GM12878 (cell line): ENCODE measurements around the gene SNRPD2. TPM values are rescaled to one million over a fixed set of nuclear protein-coding genes. Genes with fewer than 3 reads are reported as not detected.

ENCODE experiments used
- ATAC-seq: fragments of 200-7000 bp; cut with Tn5 transposase; 3 replicates; pipeline ENCODE4 v1.9.1; 2020; ENCODE audit warnings: mild to moderate bottlenecking, moderate library complexity
- BruUV-seq: library from RNA; stranded (reverse); fragments of 400-500 nt; replicated peaks from 2 replicates; lab custom pipeline; 2021; lab: Mats Ljungman, UMichigan
- CTCF ChIA-PET: fragments of 300-600 bp; sonication (Branson Sonifier 250); formaldehyde crosslinking; extraction: SDS; loops from one replicate; lab custom pipeline; 2021; ENCODE audit warnings: inconsistent platforms; lab: Yijun Ruan, JAX
- POLR2A ChIA-PET: fragments of 350-600 bp; formaldehyde crosslinking; extraction: SDS; loops from one replicate; lab custom pipeline; 2021; ENCODE audit warnings: inconsistent platforms; lab: Charles Lee
- RAD21 ChIA-PET: fragments of 300-600 bp; sonication (Branson Sonifier 250); formaldehyde crosslinking; loops from one replicate; lab custom pipeline; 2023; ENCODE audit warnings: antibody characterized with exemption; ENCODE audit not compliant: unreplicated experiment; lab: Charles Lee
- SMC1A ChIA-PET: fragments of 300-600 bp; sonication (Branson Sonifier 250); formaldehyde crosslinking; loops from one replicate; lab custom pipeline; 2023; ENCODE audit not compliant: unreplicated experiment, uncharacterized antibody; lab: Charles Lee
- DNase-seq: peaks from one replicate; pipeline ENCODE4 v3.0.0-alpha.2; 2011; ENCODE audit warnings: low read depth, low spot score
- FAIRE-seq: peaks from 3 replicates; lab custom pipeline; 2011; peaks lifted over from hg19 to GRCh38; lab: Jason Lieb, UNC
- H2AFZ ChIP-seq: 2 replicates; pipeline ENCODE4 v1.6.0; 2011; ENCODE audit warnings: low read depth, low read length, control low read depth; ENCODE audit not compliant: control insufficient read depth
- H3K27ac ChIP-seq: 2 replicates; pipeline ENCODE4 v1.5.1; 2011; ENCODE audit warnings: control low read depth; ENCODE audit not compliant: control insufficient read depth, insufficient read depth
- H3K27me3 ChIP-seq, 2 experiments: replicated peaks in 1 of 2; 2 replicates each; pipeline versions ENCODE4 v1.6.0 to v1.6.1; 2011; ENCODE audit warnings: low read length in 1 of 2; ENCODE audit not compliant: control insufficient read depth in 2 of 2, insufficient read depth in 2 of 2
- H3K36me3 ChIP-seq, 2 experiments: 2 replicates each; pipeline ENCODE4 v1.5.1; 2011; ENCODE audit warnings: low read length in 1 of 2; ENCODE audit not compliant: control insufficient read depth in 2 of 2, insufficient read depth in 2 of 2
- H3K4me1 ChIP-seq: 2 replicates; pipeline ENCODE4 v1.6.1; 2011; ENCODE audit warnings: mild to moderate bottlenecking, low read length, moderate library complexity, mixed read lengths; ENCODE audit not compliant: control insufficient read depth, insufficient read depth
- H3K4me2 ChIP-seq: 2 replicates; pipeline ENCODE4 v1.6.0; 2011; ENCODE audit warnings: control low read depth; ENCODE audit not compliant: control insufficient read depth, insufficient read depth
- H3K4me3 ChIP-seq: fragments of 200-600 bp; sonication (generic); 2 replicates; pipeline ENCODE4 v1.5.1; 2016
- H3K79me2 ChIP-seq: 2 replicates; pipeline ENCODE4 v1.6.0; 2011; ENCODE audit warnings: low read length; ENCODE audit not compliant: control insufficient read depth, insufficient read depth
- H3K9ac ChIP-seq: 2 replicates; pipeline ENCODE4 v1.8.0; 2011; ENCODE audit warnings: low read length, control low read depth, mixed read lengths; ENCODE audit not compliant: control insufficient read depth, insufficient read depth
- H3K9me3 ChIP-seq: replicated peaks from 3 replicates; pipeline ENCODE4 v1.5.1; 2011; ENCODE audit warnings: mild to moderate bottlenecking, low read length; ENCODE audit not compliant: control insufficient read depth, insufficient read depth
- H4K20me1 ChIP-seq: 2 replicates; pipeline ENCODE4 v1.6.0; 2011; ENCODE audit not compliant: control insufficient read depth, insufficient read depth
- E2F4 ChIP-seq: IDR thresholded peaks from 2 replicates; pipeline ENCODE4 v1.6.1; 2012; ENCODE audit warnings: low read depth, low read length, improper control_type of control experiment
- ESRRA ChIP-seq: IDR thresholded peaks from 2 replicates; pipeline ENCODE4 v1.6.1; 2012; ENCODE audit warnings: mild to moderate bottlenecking, low read length, improper control_type of control experiment
- FOXK2 ChIP-seq: fragments of 450-650 bp; IDR thresholded peaks from 2 replicates; pipeline ENCODE4 v1.6.1; 2017; ENCODE audit warnings: mild to moderate bottlenecking, moderate library complexity
- GATAD2B ChIP-seq: fragments of 450-650 bp; conservative IDR thresholded peaks from 2 replicates; pipeline ENCODE4 v1.6.1; 2017; ENCODE audit warnings: low read depth, mild to moderate bottlenecking, moderate library complexity
- HDGF ChIP-seq: fragments of 450-650 bp; IDR thresholded peaks from 2 replicates; pipeline ENCODE4 v1.6.1; 2016; ENCODE audit warnings: antibody characterized with exemption
- LARP7 ChIP-seq: fragments of 450-650 bp; IDR thresholded peaks from 2 replicates; pipeline ENCODE4 v1.6.1; 2017; ENCODE audit warnings: mild to moderate bottlenecking
- PAX8 ChIP-seq: fragments of 450-650 bp; IDR thresholded peaks from 2 replicates; pipeline ENCODE4 v1.6.1; 2017; ENCODE audit warnings: mild to moderate bottlenecking, moderate library complexity
- SMAD5 ChIP-seq: IDR thresholded peaks from 2 replicates; pipeline ENCODE4 v1.6.1; 2016; ENCODE audit warnings: antibody characterized with exemption, low read depth
- SMARCA5 ChIP-seq: fragments of 450-650 bp; IDR thresholded peaks from 2 replicates; pipeline ENCODE4 v1.6.1; 2017; ENCODE audit warnings: mild to moderate bottlenecking
- SP1 ChIP-seq: IDR thresholded peaks from one replicate; pipeline ENCODE4 v1.6.1; 2011; ENCODE audit warnings: low read depth, low read length
- SREBF1 ChIP-seq: IDR thresholded peaks from 2 replicates; pipeline ENCODE4 v1.6.1; 2012; ENCODE audit warnings: mild to moderate bottlenecking, low read length
- SUZ12 ChIP-seq: fragments of 200-600 bp; sonication (generic); IDR thresholded peaks from one replicate; pipeline ENCODE4 v1.6.1; 2018; ENCODE audit warnings: antibody characterized with exemption, mild to moderate bottlenecking; ENCODE audit not compliant: unreplicated experiment
- TAF1 ChIP-seq: IDR thresholded peaks from 2 replicates; pipeline ENCODE4 v1.6.1; 2011; ENCODE audit warnings: mild to moderate bottlenecking, low read depth, low read length, borderline replicate concordance
- WGBS: methylation state at CpG from one replicate; pipeline ENCODE4 v1.1.6; 2016; ENCODE audit warnings: low lambda C conversion rate; ENCODE audit not compliant: insufficient replicate concordance, insufficient coverage; ENCODE audit errors: missing lambda C conversion rate; 5-methylcytosine and 5-hydroxymethylcytosine counted together
- in situ Hi-C: fragments of 300-500 bp; cut with MboI; formaldehyde crosslinking; loops from 9 replicates; pipeline ENCODE4 v1.14.3; 2018; ENCODE audit warnings: mixed read lengths
- intact Hi-C: fragments of 100-400 bp; cut with micrococcal nuclease; formaldehyde crosslinking; loops from one replicate; pipeline ENCODE4 v1.14.2; 2022; ENCODE audit not compliant: unreplicated experiment
- polyA plus RNA-seq, 11 experiments: library from polyadenylated mRNA; depleted of rRNA in 4 of 11; unstranded in 6 of 11; stranded (reverse) in 5 of 11; fragments of >200 nt; fragmentation: Nextera tagmentation in 4 of 11; fragmentation: Illumina TruSeq in 1 of 11; extraction: Ambion mirVana in 4 of 11; extraction: Trizol in 1 of 11; gene quantifications; 1 replicate in 1 of 11; 2 replicates in 10 of 11; pipeline versions ENCODE4 v1.2.1 to v1.2.3, GENCODE V29; 2011 to 2016; ENCODE audit warnings: inconsistent platforms in 2 of 11, missing spikeins in 2 of 11, low read depth in 1 of 11
- total RNA-seq, 4 experiments: library from RNA; depleted of rRNA in 3 of 4; stranded (reverse); fragments of >200 nt in 3 of 4; fragmentation: Illumina TruSeq in 1 of 4; extraction: Trizol in 1 of 4; gene quantifications; 2 replicates each; pipeline versions ENCODE4 v1.2.1 to v1.2.3, GENCODE V29; 2013 to 2021
- TF ChIP-seq, protein P1 (sequence below): fragments of 450-650 bp; IDR thresholded peaks from 2 replicates; pipeline ENCODE4 v1.6.1; 2017; ENCODE audit warnings: borderline replicate concordance
- TF ChIP-seq, protein P2 (sequence below): fragments of 450-650 bp; formaldehyde crosslinking; IDR thresholded peaks from 2 replicates; pipeline ENCODE4 v1.5.0; 2022; ENCODE audit warnings: mild to moderate bottlenecking, missing genetic modification characterization

The SNRPD2 gene
- total and polyA plus RNA-seq, 10 of the 15 experiments (the other 5 are each of a cell fraction or from before 2014, with no cell fraction given) = 526 to 3,621 (median 951) TPM

GRCh38 chr19:45670670-45671453, 20.9 kb downstream of the SNRPD2 start:
- peaks cover 3 to 6% of the 10 kb centered on the region in 2 experiments; a peak in 3 of 4 replicates for H3K36me3 ChIP-seq
- H3K79me2 ChIP-seq = peaks cover 20% of the 10 kb centered on the region
- POLR2A ChIA-PET = interaction anchor here (0.6 to 3.8 kb wide), 11 partner anchors 9 to 202 kb away, joined by 3 to 27 read pairs (median 3); partner anchors contain the start of genes QPCTL, SIX5 and SNRPD2
- peak overlapping the region; percentile 30; the same call in 1 of the 2 replicates for H3K9ac ChIP-seq
- peak; percentile 66 for ATAC-seq
- no peaks in the 10 kb centered on the region; the same call in 1 of the 2 replicates for H4K20me1 ChIP-seq
- 31% methylated on average over 24 of the region's 42 CpGs for WGBS
- intact Hi-C loops (no loop called here), in situ Hi-C loops (no loop called here)
- H3K27me3 ChIP-seq = no peaks in the 10 kb centered on the region
- peak; percentile 62 for DNase-seq
- peaks cover 9% of the 10 kb centered on the region for H3K4me1 ChIP-seq
- RAD21 ChIA-PET = interaction anchor here (1.2 to 4.0 kb wide), 7 partner anchors 10 to 232 kb away, joined by 3 to 47 read pairs (median 5); partner anchors contain the start of genes QPCTL, SIX5 and SNRPD2
- SMC1A ChIA-PET = interaction anchor here (0.9 to 3.2 kb wide), 4 partner anchors 10 to 29 kb away, joined by 4 to 13 read pairs (median 6); partner anchors contain the start of genes QPCTL and SNRPD2
- H3K4me3 ChIP-seq = peak overlapping the region; percentile 94
- FAIRE-seq = peak; percentile 75
- H2AFZ ChIP-seq = peak overlapping the region; percentile 12; the same call in 1 of the 2 replicates
- peak overlapping the region; percentile 37; the same call in 1 of the 2 replicates for H3K27ac ChIP-seq
- no peaks in the 10 kb centered on the region for H3K9me3 ChIP-seq
- CTCF ChIA-PET = interaction anchor here (0.6 to 3.1 kb wide), 7 partner anchors 10 to 232 kb away, joined by 3 to 21 read pairs (median 5); partner anchors contain the start of genes QPCTL and SNRPD2
- H3K4me2 ChIP-seq = peak overlapping the region; percentile 94
- no TSS peak for BruUV-seq
- TF ChIP-seq E2F4 (no peak), SMARCA5 (peak; percentile 26; the same call in 1 of the 2 replicates), SREBF1 (no peak), PAX8 (no peak), HDGF (peak; percentile 84), FOXK2 (no peak), LARP7 (peak; percentile 54; the same call in 1 of the 2 replicates), GATAD2B (0 out of 2 replicates have a peak, but pooled peaks have one; percentile 37), SP1 (peak; percentile 30), ESRRA (no peak), TAF1 (no peak), SMAD5 (no peak), SUZ12 (no peak)
- TF ChIP-seq, protein P1, sequence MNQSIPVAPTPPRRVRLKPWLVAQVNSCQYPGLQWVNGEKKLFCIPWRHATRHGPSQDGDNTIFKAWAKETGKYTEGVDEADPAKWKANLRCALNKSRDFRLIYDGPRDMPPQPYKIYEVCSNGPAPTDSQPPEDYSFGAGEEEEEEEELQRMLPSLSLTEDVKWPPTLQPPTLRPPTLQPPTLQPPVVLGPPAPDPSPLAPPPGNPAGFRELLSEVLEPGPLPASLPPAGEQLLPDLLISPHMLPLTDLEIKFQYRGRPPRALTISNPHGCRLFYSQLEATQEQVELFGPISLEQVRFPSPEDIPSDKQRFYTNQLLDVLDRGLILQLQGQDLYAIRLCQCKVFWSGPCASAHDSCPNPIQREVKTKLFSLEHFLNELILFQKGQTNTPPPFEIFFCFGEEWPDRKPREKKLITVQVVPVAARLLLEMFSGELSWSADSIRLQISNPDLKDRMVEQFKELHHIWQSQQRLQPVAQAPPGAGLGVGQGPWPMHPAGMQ = no peak
- TF ChIP-seq, protein P2, sequence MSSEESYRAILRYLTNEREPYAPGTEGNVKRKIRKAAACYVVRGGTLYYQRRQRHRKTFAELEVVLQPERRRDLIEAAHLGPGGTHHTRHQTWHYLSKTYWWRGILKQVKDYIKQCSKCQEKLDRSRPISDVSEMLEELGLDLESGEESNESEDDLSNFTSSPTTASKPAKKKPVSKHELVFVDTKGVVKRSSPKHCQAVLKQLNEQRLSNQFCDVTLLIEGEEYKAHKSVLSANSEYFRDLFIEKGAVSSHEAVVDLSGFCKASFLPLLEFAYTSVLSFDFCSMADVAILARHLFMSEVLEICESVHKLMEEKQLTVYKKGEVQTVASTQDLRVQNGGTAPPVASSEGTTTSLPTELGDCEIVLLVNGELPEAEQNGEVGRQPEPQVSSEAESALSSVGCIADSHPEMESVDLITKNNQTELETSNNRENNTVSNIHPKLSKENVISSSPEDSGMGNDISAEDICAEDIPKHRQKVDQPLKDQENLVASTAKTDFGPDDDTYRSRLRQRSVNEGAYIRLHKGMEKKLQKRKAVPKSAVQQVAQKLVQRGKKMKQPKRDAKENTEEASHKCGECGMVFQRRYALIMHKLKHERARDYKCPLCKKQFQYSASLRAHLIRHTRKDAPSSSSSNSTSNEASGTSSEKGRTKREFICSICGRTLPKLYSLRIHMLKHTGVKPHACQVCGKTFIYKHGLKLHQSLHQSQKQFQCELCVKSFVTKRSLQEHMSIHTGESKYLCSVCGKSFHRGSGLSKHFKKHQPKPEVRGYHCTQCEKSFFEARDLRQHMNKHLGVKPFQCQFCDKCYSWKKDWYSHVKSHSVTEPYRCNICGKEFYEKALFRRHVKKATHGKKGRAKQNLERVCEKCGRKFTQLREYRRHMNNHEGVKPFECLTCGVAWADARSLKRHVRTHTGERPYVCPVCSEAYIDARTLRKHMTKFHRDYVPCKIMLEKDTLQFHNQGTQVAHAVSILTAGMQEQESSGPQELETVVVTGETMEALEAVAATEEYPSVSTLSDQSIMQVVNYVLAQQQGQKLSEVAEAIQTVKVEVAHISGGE = no peak
